Testis (tissue), 3 donors: ENCODE data around the gene SNAPC1. TPM values are rescaled to one million over a fixed set of nuclear protein-coding genes. Genes with fewer than 3 reads are reported as not detected.
A peak's percentile ranks its signal among the peaks of the same experiment; 100 is the strongest.

Experiments
- DNase-seq: peaks from one replicate; pipeline ENCODE4 v3.0.0-alpha.2; 2019
- H3K27ac ChIP-seq, 2 donors: fragments of 200-600 bp; sonication (generic); one replicate each; pipeline ENCODE4 v1.5.1; 2019
- H3K27me3 ChIP-seq: fragments of 200-600 bp; sonication (generic); one replicate; pipeline ENCODE4 v1.5.1; 2019
- H3K36me3 ChIP-seq: fragments of 200-600 bp; sonication (generic); one replicate; pipeline ENCODE4 v1.5.1; 2017; ENCODE audit warnings: low read depth; ENCODE audit errors: missing control alignments
- H3K4me1 ChIP-seq: fragments of 200-600 bp; sonication (generic); one replicate; pipeline ENCODE4 v1.5.1; 2019
- H3K4me3 ChIP-seq, 2 donors: fragments of 200-600 bp; sonication (generic); one replicate each; pipeline ENCODE4 v1.5.1; 2017 to 2019
- H3K9me3 ChIP-seq: fragments of 200-600 bp; sonication (generic); one replicate; pipeline ENCODE4 v1.5.1; 2017
- CTCF ChIP-seq, 3 experiments: fragments of 450-650 bp in 2 of 3; fragments of 200-600 bp in 1 of 3; sonication (generic) in 1 of 3; IDR thresholded peaks; one replicate each; pipeline ENCODE4 v1.5.1; 2016 to 2019; ENCODE audit warnings: antibody characterized with exemption in 3 of 3, mild to moderate bottlenecking in 2 of 3, moderate library complexity in 1 of 3
- POLR2A ChIP-seq: fragments of 450-650 bp; IDR thresholded peaks from one replicate; pipeline ENCODE4 v1.6.1; 2017; ENCODE audit warnings: antibody characterized with exemption, mild to moderate bottlenecking, moderate library complexity
- WGBS, 2 donors: methylation state at CpG; one replicate each; pipeline ENCODE4 v1.1.5; 2018; 5-methylcytosine and 5-hydroxymethylcytosine counted together
- intact Hi-C: fragments of 100-400 bp; cut with DNase I; formaldehyde crosslinking; loops from one replicate; pipeline ENCODE4 v1.15.1; 2023; ENCODE audit warnings: low total_unique reads
- polyA plus RNA-seq: library from polyadenylated mRNA; stranded (reverse); fragments of 350-450 nt; fragmentation: Illumina TruSeq; extraction: RNeasy Lipid Tissue Mini Kit (QIAGEN cat#74804); gene quantifications from one replicate; pipeline ENCODE4 v1.2.3, GENCODE V29; 2014; ENCODE audit warnings: low read depth, low replicate concordance; ENCODE audit not compliant: insufficient read depth
- total RNA-seq, 2 donors: library from RNA; depleted of rRNA; stranded (reverse); fragments of >200 nt; gene quantifications; one replicate each; pipeline ENCODE4 v1.2.3, GENCODE V29; 2016

Gene SNAPC1
- total and polyA plus RNA-seq, 3 donors from 2014 or later: 16.2 to 27.9 (median 19.2) TPM

GRCh38 chr14:61797309-61797708 lies 35.1 kb downstream of the SNAPC1 start:
- TF ChIP-seq CTCF (IDR thresholded peaks at IDR 0.05) (no peak), POLR2A (no peak)
- Histone ChIP-seq H3K27me3 (no peaks in the 10 kb centered on the region), H3K4me1 (no peaks in the 10 kb centered on the region), H3K9me3 (no peaks in the 10 kb centered on the region), H3K36me3 (no peaks in the 10 kb centered on the region), H3K4me3 (no peak overlapping the region), H3K27ac (no peak overlapping the region)
- WGBS, 2 donors: 94 to 96% methylated on average over 5 of the region's 5 CpGs
- DNase-seq: no peak
- intact Hi-C loops: no loop called here

DNA sequence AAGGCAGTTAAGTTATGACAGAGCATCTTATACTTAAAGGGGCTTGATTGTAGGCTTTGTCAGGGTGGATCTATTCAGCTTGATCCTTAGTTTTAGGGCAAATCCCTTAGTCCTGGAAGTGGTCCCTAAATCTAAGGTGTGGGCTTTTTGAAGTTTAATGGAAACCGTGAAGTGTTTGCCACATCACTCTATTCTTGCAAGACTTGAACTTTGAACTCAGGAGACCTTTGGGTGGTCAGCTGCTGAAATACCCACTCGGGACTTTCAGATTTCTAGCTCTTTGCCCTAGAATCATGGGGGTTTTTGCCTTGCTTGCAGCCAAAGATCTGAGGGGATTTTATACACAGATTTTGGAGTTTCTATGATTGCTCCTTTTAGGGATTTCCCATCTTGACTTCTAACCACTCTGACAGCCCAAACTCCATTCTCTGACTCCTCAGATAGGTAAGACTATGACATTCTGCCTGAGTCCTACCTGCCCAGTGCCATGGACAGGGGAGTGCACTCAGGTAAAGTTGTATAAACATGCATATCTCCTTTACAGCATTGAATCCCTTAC lies 39.9 kb downstream of the SNAPC1 start:
- H3K27me3 ChIP-seq: no peaks in the 10 kb centered on the region
- WGBS, 2 donors: 63 to 91% methylated on average over 2 of the region's 2 CpGs
- no peaks in the 10 kb centered on the region for H3K4me1 ChIP-seq
- no peak overlapping the region for H3K4me3 ChIP-seq
- no peaks in the 10 kb centered on the region for H3K9me3 ChIP-seq
- H3K27ac ChIP-seq: no peak overlapping the region
- intact Hi-C loops: no loop called here
- no peak for TF ChIP-seq CTCF (IDR thresholded peaks at IDR 0.05)
- no peak for TF ChIP-seq POLR2A
- H3K36me3 ChIP-seq: no peaks in the 10 kb centered on the region
- no peak for DNase-seq

DNA sequence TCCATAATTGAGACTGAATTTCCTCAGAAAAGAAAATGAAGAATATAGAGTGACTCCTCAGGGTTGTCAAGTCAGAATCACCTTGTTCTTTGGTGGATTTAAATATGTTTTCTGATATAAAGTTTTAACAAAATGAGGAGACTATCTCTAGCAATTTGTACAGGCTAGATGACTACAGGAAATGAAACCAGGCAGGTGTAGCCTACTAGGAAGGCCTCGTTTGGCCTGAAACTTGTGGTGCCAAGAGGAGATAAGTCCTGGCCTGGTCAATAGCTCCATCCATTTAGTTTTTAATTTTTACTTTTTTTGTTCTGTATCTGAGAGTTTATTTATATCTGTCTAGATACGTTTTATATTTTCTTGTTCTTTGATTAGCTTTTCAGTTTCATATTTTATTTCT lies 41.5 kb downstream of the SNAPC1 start:
- TF ChIP-seq POLR2A (no peak), CTCF (IDR thresholded peaks at IDR 0.05) (no peak)
- no peak overlapping the region for H3K27ac ChIP-seq
- no peaks in the 10 kb centered on the region for H3K9me3 ChIP-seq
- no peak overlapping the region for H3K4me3 ChIP-seq
- no peaks in the 10 kb centered on the region for H3K36me3 ChIP-seq
- no peaks in the 10 kb centered on the region for H3K27me3 ChIP-seq
- 74 to 85% methylated on average over 2 of the region's 2 CpGs for WGBS, 2 donors
- DNase-seq: no peak
- no peaks in the 10 kb centered on the region for H3K4me1 ChIP-seq
- intact Hi-C loops: no loop called here

DNA sequence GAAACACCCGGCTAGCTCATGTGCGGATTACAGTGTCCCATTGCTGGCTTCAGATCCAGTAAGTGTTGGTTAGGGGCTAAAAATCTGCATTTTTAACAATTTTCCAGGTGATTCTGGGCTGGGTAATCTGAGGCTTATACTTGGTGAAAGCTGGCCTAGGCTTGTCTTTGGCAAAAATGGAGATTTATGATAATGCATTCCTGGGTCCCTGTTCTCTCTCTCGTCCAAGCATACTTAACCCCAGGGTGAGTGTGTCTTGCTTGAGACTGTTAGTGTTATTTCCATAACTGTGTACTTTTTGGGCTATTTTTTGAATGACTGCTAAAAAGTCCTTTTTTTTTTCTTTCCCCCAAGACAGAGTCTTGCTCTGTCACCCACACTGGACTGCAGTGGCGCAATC lies 43.2 kb downstream of the SNAPC1 start:
- Histone ChIP-seq H3K27ac (no peak overlapping the region), H3K4me3 (no peak overlapping the region), H3K27me3 (no peaks in the 10 kb centered on the region), H3K36me3 (no peaks in the 10 kb centered on the region), H3K9me3 (no peaks in the 10 kb centered on the region), H3K4me1 (no peaks in the 10 kb centered on the region)
- 95 to 100% methylated on average over 4 of the region's 4 CpGs for WGBS, 2 donors
- no peak for TF ChIP-seq POLR2A
- no peak for TF ChIP-seq CTCF (IDR thresholded peaks at IDR 0.05)
- DNase-seq: no peak
- intact Hi-C loops: no loop called here

DNA sequence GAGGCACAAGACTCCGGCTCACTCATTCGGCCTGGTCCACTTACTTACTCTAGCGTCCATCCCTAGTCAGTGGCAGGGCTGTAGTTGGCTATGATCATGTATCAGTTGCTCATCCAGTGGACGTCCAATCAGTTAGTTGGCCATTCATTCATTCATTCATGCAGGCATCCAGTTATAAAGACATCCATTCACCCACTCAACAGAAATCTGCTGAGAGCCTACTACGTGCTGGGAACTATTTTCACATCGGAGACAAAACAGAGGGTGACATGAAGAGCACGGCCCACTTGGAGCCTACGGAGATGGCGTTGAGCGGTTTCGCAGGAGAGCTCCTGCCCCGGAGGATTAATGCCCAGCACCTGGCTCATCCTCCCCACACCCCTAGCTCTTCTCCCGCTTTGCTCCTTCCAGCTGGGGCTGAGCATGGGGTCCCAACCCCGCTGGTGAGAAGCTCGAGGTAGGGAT lies 49.7 kb downstream of the SNAPC1 start:
- no peak for DNase-seq
- no peak for TF ChIP-seq CTCF (IDR thresholded peaks at IDR 0.05)
- TF ChIP-seq POLR2A: no peak
- intact Hi-C loops: no loop called here
- Histone ChIP-seq H3K9me3 (no peaks in the 10 kb centered on the region), H3K4me3 (peak overlapping the region in 1 of 2 donors; percentile 60), H3K36me3 (no peaks in the 10 kb centered on the region), H3K4me1 (no peaks in the 10 kb centered on the region), H3K27ac (no peak overlapping the region), H3K27me3 (no peaks in the 10 kb centered on the region)
- WGBS, 2 donors: 38 to 54% methylated on average over 15 of the region's 15 CpGs
